ENCODE measurements around the gene ARID1B. TPM values are rescaled to one million over a fixed set of nuclear protein-coding genes. Genes with fewer than 3 reads are reported as not detected.

The ARID1B gene
- total RNA-seq, 1 experiment from 2014 or later: 91.7 TPM

- H3K36me3 ChIP-seq (ENCODE audit: control insufficient read depth, insufficient read depth, low read length): no peaks in the 10 kb centered on the region
- ChIA-PET POLR2A (interaction anchor here (0.5 kb wide), 1 partner anchor 122 kb away, joined by 7 read pairs; no protein-coding TSS in a partner anchor), CTCF (no interaction called here)
- in situ Hi-C loops (cut with HindIII; ENCODE audit: low pct_unique_long_range_greater_than_20kb, low sequenced_read_pairs) (no loop called here), intact Hi-C loops (cut with micrococcal nuclease; ENCODE audit: unreplicated experiment) (no loop called here)
- DNase-seq (ENCODE audit: low read depth, low spot score) (no peak), ATAC-seq (peak; percentile 36; the same call in 1 of the 2 replicates)
- no peaks in the 10 kb centered on the region for H3K9me3 ChIP-seq (ENCODE audit: control insufficient read depth, insufficient read depth, low read depth, low read length)
- peaks cover 19% of the 10 kb centered on the region for H3K4me1 ChIP-seq (ENCODE audit: control insufficient read depth, insufficient read depth, low read length)
- no peak overlapping the region for H3K4me3 ChIP-seq (ENCODE audit: low read depth in 2 of 2, low read length in 2 of 2)
- H3K27ac ChIP-seq (ENCODE audit: low read length): no peak overlapping the region
- BruUV-seq (replicated peaks): no TSS peak
- TF ChIP-seq SIN3A (IDR thresholded peaks at IDR 0.05; ENCODE audit: borderline replicate concordance, insufficient read depth, low read depth, low read length): no peak
- TF ChIP-seq, protein P1, sequence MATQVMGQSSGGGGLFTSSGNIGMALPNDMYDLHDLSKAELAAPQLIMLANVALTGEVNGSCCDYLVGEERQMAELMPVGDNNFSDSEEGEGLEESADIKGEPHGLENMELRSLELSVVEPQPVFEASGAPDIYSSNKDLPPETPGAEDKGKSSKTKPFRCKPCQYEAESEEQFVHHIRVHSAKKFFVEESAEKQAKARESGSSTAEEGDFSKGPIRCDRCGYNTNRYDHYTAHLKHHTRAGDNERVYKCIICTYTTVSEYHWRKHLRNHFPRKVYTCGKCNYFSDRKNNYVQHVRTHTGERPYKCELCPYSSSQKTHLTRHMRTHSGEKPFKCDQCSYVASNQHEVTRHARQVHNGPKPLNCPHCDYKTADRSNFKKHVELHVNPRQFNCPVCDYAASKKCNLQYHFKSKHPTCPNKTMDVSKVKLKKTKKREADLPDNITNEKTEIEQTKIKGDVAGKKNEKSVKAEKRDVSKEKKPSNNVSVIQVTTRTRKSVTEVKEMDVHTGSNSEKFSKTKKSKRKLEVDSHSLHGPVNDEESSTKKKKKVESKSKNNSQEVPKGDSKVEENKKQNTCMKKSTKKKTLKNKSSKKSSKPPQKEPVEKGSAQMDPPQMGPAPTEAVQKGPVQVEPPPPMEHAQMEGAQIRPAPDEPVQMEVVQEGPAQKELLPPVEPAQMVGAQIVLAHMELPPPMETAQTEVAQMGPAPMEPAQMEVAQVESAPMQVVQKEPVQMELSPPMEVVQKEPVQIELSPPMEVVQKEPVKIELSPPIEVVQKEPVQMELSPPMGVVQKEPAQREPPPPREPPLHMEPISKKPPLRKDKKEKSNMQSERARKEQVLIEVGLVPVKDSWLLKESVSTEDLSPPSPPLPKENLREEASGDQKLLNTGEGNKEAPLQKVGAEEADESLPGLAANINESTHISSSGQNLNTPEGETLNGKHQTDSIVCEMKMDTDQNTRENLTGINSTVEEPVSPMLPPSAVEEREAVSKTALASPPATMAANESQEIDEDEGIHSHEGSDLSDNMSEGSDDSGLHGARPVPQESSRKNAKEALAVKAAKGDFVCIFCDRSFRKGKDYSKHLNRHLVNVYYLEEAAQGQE (IDR thresholded peaks at IDR 0.05; ENCODE audit: insufficient read depth in 1 of 2, low read depth in 2 of 2, low read length in 1 of 2): no peak
- TF ChIP-seq POLR2AphosphoS5 (IDR thresholded peaks at IDR 0.05; ENCODE audit: low read depth, low read length): no peak
- TF ChIP-seq, protein P2, sequence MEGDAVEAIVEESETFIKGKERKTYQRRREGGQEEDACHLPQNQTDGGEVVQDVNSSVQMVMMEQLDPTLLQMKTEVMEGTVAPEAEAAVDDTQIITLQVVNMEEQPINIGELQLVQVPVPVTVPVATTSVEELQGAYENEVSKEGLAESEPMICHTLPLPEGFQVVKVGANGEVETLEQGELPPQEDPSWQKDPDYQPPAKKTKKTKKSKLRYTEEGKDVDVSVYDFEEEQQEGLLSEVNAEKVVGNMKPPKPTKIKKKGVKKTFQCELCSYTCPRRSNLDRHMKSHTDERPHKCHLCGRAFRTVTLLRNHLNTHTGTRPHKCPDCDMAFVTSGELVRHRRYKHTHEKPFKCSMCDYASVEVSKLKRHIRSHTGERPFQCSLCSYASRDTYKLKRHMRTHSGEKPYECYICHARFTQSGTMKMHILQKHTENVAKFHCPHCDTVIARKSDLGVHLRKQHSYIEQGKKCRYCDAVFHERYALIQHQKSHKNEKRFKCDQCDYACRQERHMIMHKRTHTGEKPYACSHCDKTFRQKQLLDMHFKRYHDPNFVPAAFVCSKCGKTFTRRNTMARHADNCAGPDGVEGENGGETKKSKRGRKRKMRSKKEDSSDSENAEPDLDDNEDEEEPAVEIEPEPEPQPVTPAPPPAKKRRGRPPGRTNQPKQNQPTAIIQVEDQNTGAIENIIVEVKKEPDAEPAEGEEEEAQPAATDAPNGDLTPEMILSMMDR (IDR thresholded peaks at IDR 0.05): no peak
- no peak for TF ChIP-seq TCF7L2 (IDR thresholded peaks at IDR 0.05; ENCODE audit: low read depth, low read length)
- H3K27me3 ChIP-seq (ENCODE audit: control insufficient read depth, insufficient read depth, low read length): no peaks in the 10 kb centered on the region
Measured at GRCh38 chr6:156771047-156771446, 6.1 kb upstream of the ARID1B start.

GRCh38 chr6:156771761-156772160 is 5.4 kb upstream of the ARID1B start:
- intact Hi-C loops (cut with micrococcal nuclease; ENCODE audit: unreplicated experiment): no loop called here
- TF ChIP-seq, protein P1 (IDR thresholded peaks at IDR 0.05; ENCODE audit: insufficient read depth in 1 of 2, low read depth in 2 of 2, low read length in 1 of 2): no peak
- TF ChIP-seq TCF7L2 (IDR thresholded peaks at IDR 0.05; ENCODE audit: low read depth, low read length) (no peak), SIN3A (IDR thresholded peaks at IDR 0.05; ENCODE audit: borderline replicate concordance, insufficient read depth, low read depth, low read length) (no peak), POLR2AphosphoS5 (IDR thresholded peaks at IDR 0.05; ENCODE audit: low read depth, low read length) (no peak)
- TF ChIP-seq, protein P2 (IDR thresholded peaks at IDR 0.05): no peak
- BruUV-seq (replicated peaks): no TSS peak
- no peaks in the 10 kb centered on the region for H3K9me3 ChIP-seq (ENCODE audit: control insufficient read depth, insufficient read depth, low read depth, low read length)
- no peaks in the 10 kb centered on the region for H3K27me3 ChIP-seq (ENCODE audit: control insufficient read depth, insufficient read depth, low read length)
- H3K4me3 ChIP-seq (ENCODE audit: low read depth in 2 of 2, low read length in 2 of 2): no peak overlapping the region
- POLR2A ChIA-PET: no interaction called here
- H3K27ac ChIP-seq (ENCODE audit: low read length): peak overlapping the region; percentile 5; the same call in 1 of the 2 replicates
- H3K4me1 ChIP-seq (ENCODE audit: control insufficient read depth, insufficient read depth, low read length): peaks cover 25% of the 10 kb centered on the region
- no peaks in the 10 kb centered on the region for H3K36me3 ChIP-seq (ENCODE audit: control insufficient read depth, insufficient read depth, low read length)
- DNase-seq (ENCODE audit: low read depth, low spot score) (no peak), ATAC-seq (no peak)
- in situ Hi-C loops (cut with HindIII; ENCODE audit: low pct_unique_long_range_greater_than_20kb, low sequenced_read_pairs): no loop called here
- CTCF ChIA-PET: no interaction called here
